HG02642 (cell line): ENCODE measurements around the gene FAM124A.

Experiments used
- ATAC-seq: cut with Tn5 transposase; IDR thresholded peaks from one replicate; pipeline ENCODE4 v1.9.1; 2021; ENCODE audit warnings: mild to moderate bottlenecking; ENCODE audit not compliant: unreplicated experiment, poor library complexity

The FAM124A gene

GRCh38 chr13:51292000-51292565, 69.9 kb downstream of the FAM124A start:
- ATAC-seq: no peak

- no peak for ATAC-seq
Measured at GRCh38 chr13:51297556-51297955, 75.4 kb downstream of the FAM124A start.

GRCh38 chr13:51298812-51299211, 76.6 kb downstream of the FAM124A start:
- no peak for ATAC-seq

DNA sequence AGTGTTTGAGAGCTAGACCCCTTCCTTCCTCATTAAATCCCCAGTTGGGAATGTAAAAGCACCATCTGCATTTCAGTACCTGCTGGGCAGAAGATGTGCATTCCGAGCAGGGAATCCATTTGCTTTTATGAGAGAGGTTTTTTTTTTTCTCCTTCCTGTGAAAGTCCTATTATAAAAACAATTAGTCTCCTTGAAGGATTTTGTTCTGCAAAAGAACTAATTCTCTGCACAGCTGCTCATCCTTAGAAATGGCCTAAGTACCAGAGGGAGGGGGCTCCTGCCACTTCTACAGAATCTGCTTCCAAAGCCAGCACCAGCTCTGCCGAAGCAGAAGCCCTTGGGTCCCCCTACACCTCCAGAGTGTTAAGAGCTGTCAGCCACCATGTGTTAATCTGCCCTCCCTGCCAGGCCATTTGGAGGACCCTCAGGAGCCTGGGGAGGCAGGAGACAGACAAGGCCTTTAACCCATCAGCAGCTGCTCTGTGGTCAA, 80.9 kb downstream of the FAM124A start:
- no peak for ATAC-seq

GRCh38 chr13:51303882-51304281, 81.7 kb downstream of the FAM124A start:
- ATAC-seq: no peak

DNA sequence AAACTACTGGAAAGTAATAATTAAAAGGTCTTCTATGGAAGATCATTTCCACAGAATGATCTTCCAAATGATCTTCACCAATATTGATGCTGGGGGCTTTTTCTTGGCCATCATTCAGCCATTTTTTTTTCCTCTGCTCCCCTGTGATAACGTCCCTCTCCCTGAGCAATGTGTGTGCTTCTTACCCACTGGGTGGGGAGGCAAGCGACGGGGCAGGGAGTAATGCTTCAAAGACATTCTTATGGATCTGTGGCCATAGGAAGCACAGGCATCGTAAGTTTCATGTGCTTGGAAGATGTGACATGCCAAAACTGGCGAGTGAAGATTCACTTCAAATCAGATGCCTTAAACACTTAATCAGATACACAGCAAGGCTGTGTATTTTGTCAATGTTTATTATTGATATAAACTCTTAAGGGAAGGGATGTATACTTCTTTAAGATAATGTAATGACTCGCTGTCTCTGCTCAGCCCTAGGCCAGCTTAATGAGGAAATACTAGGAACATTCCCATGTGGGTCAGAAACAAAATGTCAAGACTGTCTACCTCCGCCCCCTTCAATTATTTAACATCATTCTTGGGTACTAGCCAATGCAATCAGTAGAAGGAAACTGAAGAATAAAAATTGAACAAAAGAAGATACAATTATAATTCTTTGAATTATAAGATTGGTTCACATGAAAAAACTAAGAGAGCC, 83.2 kb downstream of the FAM124A start:
- no peak for ATAC-seq

DNA sequence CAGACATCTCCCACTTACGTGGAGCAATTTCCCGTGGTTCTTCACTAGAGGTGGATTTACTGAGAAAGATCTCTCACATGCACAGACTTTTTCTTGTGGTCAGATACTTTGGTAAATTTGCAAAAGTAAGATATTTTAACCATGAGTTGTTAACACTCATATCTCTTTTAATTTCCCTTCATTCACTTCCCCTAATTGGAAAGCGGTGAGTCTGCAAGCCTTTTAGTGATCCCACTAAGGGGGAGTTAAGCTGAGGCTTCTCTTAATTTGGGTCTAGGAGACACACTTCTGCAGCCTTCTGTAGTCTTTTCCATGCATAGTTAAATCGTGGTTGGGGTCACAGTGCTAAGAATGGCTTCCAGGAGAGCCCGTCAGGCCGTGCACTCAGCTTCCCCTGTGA, 86.6 kb downstream of the FAM124A start:
- no peak for ATAC-seq

- ATAC-seq: no peak
Measured at GRCh38 chr13:51311231-51311630, 89.0 kb downstream of the FAM124A start.

DNA sequence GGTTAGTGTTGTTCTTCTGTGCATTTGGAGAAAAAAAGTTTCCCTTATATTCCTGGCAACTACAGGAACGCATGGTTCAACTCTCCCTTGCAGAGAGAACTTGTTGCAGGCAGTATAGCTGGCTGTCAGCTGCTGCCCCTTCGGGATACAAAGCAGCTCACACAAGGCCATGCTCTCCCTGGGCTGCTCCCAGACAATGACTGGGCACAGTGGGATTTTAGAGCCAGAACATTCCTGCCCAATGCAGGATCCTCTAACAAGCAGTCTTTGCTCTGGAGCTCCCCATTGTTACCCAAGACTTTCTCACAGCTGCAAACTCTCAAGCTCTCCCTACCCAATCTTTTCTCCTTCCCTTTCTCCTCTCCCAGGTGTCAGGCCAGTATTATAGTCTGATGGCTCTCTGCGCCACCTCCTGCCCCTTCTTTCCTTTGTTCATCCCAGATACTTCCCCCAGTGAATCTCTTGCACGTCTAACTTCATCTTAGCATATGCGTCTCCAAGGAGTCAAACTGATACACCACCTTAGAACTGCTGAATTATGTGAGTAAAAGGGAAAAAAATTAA, 89.8 kb downstream of the FAM124A start:
- no peak for ATAC-seq

DNA sequence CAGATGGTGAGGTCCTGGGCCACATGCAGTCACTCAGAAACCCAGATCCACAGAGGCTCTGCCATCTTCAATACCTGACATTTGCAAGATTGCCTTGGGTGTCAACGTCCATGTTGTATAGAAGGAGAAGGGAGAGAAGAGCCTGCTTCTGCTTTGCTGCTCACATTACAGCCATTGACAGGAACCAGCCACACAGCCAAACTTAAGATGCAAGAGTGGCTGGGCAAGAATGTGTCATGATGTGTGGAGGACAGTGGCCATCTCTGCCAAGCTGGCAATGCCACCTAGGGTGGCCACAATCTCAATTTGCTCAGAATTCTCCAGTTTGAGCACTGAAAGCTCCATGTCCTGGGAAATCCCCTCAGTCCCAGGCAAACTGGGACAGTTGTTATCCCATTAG, 91.4 kb downstream of the FAM124A start:
- no peak for ATAC-seq

- ATAC-seq: no peak
Measured at GRCh38 chr13:51317262-51317661, 95.1 kb downstream of the FAM124A start.

DNA sequence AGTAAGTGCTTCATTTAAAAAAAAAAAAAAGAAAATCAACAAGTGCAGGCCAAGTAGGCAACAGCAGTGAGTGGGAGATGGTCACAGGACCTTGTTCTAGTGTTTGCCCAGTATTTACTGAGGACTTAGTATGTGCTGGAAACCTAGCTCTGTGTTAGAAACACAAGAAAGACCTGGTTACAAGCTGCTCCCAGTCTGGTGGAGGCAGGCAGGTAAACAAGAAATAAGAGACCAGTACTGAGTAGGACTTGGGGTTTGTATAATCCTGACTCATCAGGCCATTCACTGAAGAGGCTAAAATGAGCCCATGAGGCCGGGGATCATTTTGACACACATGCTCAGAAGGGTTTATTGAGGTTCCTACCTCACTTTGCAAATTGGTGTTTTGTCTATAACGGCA, 95.8 kb downstream of the FAM124A start:
- ATAC-seq: no peak

DNA sequence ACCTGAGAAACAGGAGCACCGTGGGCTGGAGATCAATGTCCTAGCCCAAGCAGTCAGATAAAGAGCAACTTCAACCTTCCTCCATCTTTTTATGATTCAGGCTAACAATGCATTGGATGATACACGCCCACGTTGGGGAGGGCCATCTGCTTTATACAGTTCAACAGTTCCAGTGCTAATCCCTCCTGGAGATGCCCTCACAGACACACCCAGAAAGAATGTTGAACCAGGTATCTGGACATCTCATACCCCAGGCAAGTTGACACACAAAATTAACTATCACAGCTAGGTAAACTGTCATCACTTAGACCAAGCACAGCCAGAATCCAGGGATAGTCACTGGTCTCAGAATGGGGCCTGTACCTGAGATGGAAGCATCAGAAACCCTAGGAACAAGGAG, 96.7 kb downstream of the FAM124A start:
- no peak for ATAC-seq

- ATAC-seq: no peak
Measured at GRCh38 chr13:51321836-51322235, 99.6 kb downstream of the FAM124A start.

DNA sequence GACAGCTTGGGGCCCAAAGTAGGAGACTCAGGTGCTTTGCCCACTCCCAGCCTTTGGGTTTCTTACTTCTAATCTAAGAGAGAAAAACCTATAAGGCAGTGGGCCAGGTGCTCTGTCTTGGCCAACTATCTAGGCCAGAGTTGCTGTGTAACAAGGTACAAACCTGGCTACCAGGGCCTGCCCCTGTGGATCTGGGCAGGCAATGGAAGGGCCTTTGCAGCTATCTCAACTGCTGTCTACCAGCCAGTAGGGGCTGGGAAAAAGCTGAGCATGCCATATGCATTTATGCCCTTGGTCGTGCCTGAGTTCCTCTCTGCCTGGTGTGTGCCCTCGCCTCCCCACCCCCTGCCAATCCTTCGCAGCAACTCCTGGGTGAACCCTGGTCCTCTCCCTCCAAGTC, 100.6 kb downstream of the FAM124A start:
- no peak for ATAC-seq

- ATAC-seq: no peak
Measured at GRCh38 chr13:51323824-51324511, 101.8 kb downstream of the FAM124A start.

DNA sequence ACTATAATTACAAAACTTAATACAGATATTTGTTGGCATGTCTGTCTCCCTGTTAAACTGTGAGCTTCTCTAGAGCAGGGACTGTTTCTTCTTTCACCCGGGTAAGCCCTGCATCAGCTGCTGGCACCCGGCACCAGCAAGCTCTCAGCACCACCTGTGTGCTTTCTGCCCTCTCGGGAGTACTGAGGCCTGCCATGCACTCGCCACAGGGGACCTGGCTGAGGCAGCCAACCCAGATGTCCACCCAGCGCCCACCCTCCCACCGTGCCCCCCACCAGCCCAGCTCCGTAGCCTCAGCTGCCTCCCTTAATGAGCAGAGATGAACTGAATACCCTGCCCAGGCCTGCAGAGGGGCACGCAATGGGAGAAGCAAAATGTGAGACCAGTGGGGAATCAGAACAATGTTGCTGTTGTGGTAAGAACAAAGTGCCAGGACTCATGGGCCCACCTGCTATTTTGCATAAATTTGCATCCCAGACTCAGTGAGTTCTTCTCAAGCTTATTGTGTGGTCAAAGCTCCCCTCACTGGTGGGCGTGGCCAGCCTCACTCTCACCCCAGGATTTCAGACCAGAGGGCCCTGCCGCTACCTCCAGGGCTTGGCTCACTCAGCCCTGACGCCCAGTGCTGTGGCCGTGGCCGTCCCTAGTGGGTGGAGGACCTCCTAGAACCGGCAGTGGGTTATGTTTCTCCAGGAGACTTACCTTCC, 102.7 kb downstream of the FAM124A start:
- ATAC-seq: no peak

- ATAC-seq: no peak
Measured at GRCh38 chr13:51325837-51326236, 103.6 kb downstream of the FAM124A start.

DNA sequence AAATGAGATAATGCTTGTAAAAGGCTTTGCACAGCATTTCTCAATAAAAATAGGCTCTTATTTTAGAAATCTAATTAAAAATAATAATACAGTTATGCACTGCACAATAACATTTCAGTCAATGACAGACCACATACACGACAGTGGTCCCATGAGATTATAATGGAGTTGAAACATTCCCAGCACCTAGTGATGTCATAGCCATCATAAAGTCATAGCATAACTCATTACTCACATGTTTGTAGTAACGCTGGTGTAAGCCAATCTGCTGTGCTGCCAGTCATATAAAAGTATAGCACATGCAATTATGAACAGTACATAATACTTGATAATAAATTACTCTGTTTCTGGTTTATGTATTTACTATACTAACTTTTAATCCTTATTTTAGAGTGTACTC, 104.6 kb downstream of the FAM124A start:
- no peak for ATAC-seq

DNA sequence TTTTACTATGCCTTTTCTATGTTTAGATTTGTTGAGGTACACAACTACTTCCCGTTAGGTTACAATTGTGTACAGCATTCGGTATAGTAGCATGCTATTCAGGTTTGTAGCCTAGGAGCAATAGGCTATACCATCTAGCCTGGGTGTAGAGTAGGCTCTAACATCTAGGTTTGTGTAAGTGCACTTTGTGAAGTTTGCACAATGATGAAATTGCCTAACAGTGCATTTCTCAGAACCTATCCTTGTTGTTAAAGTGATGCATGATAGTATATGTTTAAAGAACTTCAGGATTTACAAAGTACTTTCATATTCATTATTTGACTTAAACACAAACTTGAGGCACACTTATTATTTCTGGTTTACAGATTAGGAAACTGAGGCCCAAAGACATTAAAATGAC, 105.8 kb downstream of the FAM124A start:
- no peak for ATAC-seq

DNA sequence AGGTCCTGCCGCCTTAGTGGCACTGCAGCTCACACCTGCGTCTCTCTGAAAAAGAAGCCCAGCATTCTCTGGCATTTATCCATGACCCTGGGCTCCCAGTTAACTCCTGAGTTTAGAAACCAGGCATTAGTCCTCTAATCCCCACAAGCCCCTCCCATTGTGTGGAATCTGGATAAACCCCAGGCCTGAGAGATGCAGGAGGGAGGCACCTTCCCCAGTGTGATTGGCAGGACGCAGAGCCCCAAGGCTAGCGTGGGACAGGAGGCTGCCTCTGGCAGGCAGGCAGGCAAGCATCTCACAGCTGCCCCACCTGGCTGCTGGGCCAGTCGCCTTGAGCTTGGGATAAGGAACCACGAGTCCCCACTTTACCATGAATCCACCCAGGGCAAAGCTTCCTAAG, 106.3 kb downstream of the FAM124A start:
- ATAC-seq: no peak
